HG03457 (cell line): Measurements from ENCODE around the gene KLHDC3.
A peak's percentile ranks its signal among the peaks of the same experiment; 100 is the strongest.

Experiments
- ATAC-seq: cut with Tn5 transposase; IDR thresholded peaks from one replicate; pipeline ENCODE4 v1.9.1; 2021; ENCODE audit warnings: moderate number of reproducible peaks; ENCODE audit not compliant: unreplicated experiment

Gene KLHDC3

GRCh38 chr6:43013843-43014433 is at the start of gene KLHDC3, which contains the start of gene MEA1:
Gene KLHDC3 (plus strand): TSS chr6:43014249. CDS start chr6:43017193, 2,944 bp downstream.
Gene MEA1 (minus strand): TSS chr6:43013946. CDS start chr6:43013813, 133 bp downstream.
- peak; percentile 87 for ATAC-seq

DNA sequence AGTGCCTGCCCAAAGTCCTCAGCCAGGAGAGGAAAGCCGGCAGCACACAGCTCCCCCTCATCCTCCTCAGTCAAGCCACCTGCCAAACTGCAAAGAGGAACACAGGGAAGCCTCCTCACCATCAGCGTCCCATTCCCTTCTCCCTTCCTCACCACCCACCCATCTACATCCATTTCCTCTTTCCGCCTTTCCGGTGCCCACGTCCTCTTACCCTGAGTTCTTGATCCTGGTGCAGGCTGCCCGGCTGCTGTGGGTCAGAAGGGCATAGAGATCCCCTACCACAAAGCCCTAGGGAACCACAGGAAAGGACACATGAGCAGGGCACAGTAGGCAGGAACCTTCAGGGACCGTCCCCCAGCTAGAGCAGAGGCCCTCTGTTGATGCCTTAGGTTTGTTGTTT is 47.5 kb upstream of the KLHDC3 start:
- no peak for ATAC-seq

GRCh38 chr6:42967228-42967627 is 46.8 kb upstream of the KLHDC3 start:
- no peak for ATAC-seq

DNA sequence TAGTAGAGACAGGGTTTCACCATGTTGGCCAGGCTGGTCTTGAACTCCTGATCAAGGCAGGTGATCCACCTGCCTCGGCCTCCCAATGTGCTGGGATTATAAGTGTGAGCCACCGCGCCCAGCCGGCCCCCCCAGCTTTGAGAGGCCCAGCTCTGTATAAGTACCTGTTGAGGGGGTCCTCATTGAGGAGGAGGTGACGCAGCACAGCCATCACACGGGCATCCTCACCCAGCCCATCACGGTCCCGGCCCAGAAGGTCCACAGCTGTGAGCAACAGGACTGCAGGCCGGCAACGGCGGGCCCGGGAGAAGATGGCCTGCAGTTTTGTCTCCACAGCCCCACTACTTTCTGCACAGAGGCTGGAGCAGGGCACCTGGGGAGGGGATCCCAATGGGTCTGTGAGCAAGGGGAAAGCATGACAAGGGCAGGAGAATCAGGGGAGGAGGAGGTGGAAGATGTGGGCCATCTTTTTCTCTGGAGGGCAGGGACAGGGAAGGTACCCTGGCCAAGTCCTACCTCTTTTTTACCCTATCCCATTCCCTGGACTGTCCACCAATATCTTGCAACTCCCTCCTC is 45.8 kb upstream of the KLHDC3 start:
- ATAC-seq = no peak

- no peak for ATAC-seq
Measured at GRCh38 chr6:42968783-42969182, 45.3 kb upstream of the KLHDC3 start.

GRCh38 chr6:42969431-42969830 is 44.6 kb upstream of the KLHDC3 start:
- ATAC-seq = no peak

GRCh38 chr6:42969934-42970333 is 44.1 kb upstream of the KLHDC3 start:
- ATAC-seq = no peak

GRCh38 chr6:42970871-42971612 is 43.0 kb upstream of the KLHDC3 start:
- ATAC-seq = no peak

- ATAC-seq = no peak
Measured at GRCh38 chr6:42971746-42972327, 42.2 kb upstream of the KLHDC3 start.

- no peak for ATAC-seq
Measured at GRCh38 chr6:42973926-42974325, 40.1 kb upstream of the KLHDC3 start.

- no peak for ATAC-seq
Measured at GRCh38 chr6:42974919-42975505, 39.0 kb upstream of the KLHDC3 start.

GRCh38 chr6:42978487-42978838 is 35.6 kb upstream of the KLHDC3 start:
- ATAC-seq = no peak

- ATAC-seq = peak; percentile 72
Measured at GRCh38 chr6:42978839-42979522, 35.1 kb upstream of the KLHDC3 start, which contains the start of gene PEX6. Gene PEX6 (minus strand): TSS chr6:42979181. CDS start chr6:42979150, 31 bp downstream.

- no peak for ATAC-seq
Measured at GRCh38 chr6:42979523-42980177, 34.4 kb upstream of the KLHDC3 start.

GRCh38 chr6:42981836-42982235 is 32.2 kb upstream of the KLHDC3 start:
- ATAC-seq = no peak

GRCh38 chr6:42984001-42984923 is 29.8 kb upstream of the KLHDC3 start, which contains the start of gene PPP2R5D:
Gene PPP2R5D (plus strand): TSS chr6:42984570. CDS start chr6:42984678, 108 bp downstream.
- ATAC-seq = peak; percentile 85

DNA sequence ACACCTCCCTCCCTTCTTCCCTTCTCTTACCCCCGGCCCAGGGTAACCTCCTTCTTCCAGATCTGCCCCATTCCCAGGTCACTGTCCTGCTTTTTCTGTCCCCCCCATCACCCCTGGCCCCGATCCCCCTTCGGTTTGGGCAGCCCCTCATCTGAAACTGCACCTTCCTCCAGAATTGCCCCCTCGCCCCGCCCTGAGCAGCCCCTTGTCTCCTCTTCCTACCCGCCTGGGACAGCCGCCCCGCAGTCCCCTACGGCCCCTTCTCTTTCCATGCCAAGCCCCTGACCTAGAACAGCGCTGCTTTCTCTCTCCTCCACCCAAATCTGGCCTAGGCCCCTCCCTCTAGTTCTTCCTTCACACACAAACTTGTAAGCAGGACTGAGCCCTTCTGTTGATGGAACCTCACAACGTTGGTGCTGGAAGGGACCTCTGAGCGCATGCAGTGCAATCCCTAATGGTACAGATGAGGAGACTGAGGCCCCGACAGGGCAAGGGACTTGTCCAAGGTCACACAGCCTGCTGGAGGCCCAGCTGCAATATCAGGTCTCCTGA is 29.0 kb upstream of the KLHDC3 start:
- no peak for ATAC-seq

GRCh38 chr6:42987533-42988451 is 26.3 kb upstream of the KLHDC3 start:
- no peak for ATAC-seq
